T-helper 22 cell (primary cell): ENCODE results near the gene ELF5.

Experiments
- DNase-seq: peaks from one replicate; pipeline ENCODE4 v3.0.0-alpha.2; 2020; ENCODE audit warnings: low read depth

ELF5 gene

DNA sequence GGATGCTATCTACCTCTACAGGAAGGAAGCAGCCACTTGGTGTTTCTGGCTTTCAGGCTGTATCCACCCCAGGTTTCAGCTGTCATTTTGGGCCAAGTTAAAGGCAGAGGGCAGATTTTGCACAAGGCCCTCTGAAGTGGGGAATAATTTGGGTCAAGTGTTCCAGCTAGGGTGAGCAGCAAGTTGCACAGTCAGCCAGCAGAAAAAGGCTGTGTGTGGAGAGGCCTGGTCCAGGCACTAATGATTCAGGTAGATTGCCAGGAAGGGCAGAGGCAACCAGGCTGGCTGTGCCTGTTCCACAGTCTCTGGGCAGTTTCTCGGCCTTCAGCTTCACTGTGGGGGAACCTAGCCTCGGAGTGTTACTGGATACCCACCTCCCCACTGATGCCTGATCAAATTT is 8.6 kb upstream of the ELF5 start:
- no peak for DNase-seq

GRCh38 chr11:34521265-34521664 is 7.7 kb upstream of the ELF5 start:
- no peak for DNase-seq

DNA sequence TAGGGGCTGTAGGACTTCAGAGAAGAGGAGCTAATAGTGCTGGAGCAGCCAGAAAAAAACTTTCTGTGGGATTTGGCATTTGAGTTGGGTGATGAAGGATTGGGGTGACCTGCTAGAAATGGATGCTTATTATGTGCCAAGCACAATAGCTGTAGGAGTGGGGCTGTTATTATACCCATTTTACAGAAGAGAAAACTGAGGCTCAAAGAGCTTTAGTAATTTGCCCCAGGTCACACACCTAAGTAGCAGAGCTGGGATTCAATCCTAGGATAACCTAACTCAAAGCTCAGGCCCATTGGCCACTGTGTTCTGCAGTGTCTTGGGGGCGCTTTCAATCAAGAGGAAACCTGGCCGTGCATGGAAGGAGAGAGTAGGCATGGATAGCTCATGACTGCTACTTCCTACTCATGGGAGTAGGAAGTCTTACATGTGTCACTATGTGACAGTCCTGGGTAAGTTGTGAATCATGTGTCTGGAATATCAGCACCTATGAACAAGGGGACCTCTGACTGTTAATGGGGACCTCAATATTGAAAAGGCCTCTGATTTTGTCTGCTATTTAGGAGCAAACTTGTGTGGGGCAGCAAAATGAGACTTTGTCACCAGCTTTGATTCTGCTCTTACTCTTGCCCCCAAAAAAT is 6.1 kb upstream of the ELF5 start:
- no peak for DNase-seq

- DNase-seq = no peak
Observed at GRCh38 chr11:34516247-34517040, 2.9 kb upstream of the ELF5 start.

DNA sequence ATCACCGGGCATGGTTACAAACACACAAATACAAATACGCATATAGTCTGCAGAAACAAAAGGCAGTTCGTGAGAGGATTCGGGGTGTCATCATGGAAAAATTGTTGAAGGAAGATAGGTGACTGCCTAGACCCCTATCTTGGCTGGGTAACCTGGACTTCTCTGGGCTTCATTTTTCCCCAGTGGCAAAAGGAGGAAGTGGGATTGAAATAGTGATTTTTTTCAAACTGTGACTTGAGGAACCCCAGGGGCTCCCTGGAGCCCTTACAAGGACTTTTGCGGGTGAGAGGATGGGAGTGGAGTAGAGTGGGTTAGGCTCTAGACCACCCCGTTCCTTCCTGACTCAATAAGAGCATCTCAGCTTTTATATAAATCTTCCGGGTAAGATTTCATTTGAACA is 1.0 kb upstream of the ELF5 start:
- no peak for DNase-seq

DNA sequence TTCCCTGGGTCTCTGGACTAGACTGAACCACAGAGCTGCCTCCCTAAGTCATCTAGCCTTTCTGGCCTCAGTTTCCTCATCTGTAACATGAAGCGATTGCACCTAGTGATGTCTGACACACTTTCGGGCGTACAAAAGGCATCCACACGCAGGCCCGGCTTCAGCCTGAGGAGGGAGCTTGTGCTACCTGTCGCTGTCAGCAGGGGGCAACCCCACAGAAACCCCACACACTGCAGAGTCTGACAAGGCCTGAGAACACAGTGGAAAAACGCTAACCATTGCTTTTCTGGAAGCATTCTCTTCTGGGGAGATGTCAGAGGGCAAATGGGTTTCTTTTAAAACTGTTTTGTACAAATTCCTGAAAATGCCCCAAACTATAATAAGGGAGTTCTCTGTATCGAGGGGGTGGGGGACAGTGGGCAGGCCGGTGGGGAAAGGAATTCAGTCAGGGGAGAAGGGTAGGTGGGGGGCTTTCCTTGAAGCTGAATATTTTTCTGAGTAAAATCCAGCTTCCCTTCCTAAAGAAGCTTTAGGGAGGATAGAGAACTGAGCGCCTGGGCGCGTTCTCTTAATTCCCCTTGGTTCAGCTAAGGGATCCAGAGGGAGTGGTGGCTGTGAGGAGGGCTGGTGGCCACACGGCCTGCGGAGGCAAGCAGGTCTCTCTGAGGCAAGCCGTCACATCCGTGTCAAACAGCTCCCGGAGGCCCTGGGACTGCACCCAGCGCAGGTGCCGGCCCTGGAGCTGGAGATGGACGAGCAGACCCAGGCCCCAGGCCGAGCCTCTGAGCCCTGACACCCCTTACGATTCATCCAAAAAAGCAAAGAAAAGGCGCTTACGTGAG is 533 bp downstream of the ELF5 start:
- DNase-seq = no peak

- DNase-seq = no peak
Observed at GRCh38 chr11:34510673-34511072, 2.9 kb downstream of the ELF5 start.

- DNase-seq = no peak
Observed at GRCh38 chr11:34510218-34510617, 3.4 kb downstream of the ELF5 start.

DNA sequence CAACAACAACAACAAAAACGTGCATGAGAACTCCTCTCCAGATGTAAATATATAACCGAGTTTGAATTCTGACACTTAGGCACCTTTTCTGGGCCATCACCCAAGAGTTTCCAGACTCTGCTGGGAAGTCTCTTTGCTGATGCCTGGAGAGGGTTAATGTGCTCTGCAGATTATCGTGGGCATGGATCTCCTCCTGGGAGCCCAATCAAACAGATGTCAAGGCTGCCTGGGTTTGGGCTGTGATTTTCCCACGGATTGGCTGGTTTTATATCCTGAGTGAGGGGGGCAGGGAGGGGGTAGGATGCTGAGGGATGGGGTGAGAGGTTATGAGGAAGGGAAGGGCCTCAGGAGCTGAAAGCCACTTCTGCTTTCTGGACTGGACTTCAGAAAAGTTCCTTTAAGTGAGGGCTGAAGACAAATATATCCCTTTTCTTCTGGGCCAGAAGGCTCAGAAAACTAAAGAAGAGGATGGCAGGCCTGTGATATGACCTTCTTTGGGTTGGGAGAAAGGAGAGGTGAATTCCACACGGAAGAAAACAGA is 4.2 kb downstream of the ELF5 start:
- no peak for DNase-seq

DNA sequence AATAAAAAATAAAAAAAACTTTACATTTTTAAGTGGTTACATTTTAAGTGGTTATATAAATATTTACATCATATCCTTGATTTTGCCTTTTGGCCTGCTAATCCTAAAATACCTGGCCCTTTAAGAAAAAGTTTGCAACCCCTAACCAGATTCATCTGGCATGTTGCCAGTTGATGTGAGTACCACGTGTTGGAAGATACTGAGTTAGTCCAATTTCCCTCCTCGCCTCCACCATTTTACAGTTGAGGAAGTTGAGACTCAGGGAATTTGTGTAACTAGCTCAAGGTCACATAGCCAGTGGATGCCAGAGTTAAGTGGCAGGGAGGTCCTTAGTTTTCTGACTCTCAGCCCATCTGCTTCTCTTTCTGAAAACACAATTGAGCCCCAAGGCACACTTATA is 5.1 kb downstream of the ELF5 start:
- no peak for DNase-seq

DNA sequence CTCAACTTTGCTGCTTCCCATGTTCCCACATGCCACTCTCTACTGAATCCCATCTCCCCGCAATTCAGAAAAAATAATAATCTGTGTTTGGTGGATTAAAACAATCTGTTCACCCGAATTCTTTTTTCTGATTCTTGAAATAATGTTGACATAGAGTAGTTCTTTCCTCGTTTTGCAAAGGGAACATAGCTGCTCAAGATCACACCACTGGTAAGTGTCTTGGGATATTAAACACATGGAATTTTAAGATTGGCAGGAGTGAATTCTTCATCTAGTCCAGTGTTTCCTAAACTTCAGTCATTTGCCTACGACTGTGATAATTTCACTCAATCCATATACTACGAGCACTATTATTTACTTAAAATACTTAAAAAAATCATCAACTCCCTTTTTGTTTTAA is 6.0 kb downstream of the ELF5 start:
- DNase-seq = no peak

DNA sequence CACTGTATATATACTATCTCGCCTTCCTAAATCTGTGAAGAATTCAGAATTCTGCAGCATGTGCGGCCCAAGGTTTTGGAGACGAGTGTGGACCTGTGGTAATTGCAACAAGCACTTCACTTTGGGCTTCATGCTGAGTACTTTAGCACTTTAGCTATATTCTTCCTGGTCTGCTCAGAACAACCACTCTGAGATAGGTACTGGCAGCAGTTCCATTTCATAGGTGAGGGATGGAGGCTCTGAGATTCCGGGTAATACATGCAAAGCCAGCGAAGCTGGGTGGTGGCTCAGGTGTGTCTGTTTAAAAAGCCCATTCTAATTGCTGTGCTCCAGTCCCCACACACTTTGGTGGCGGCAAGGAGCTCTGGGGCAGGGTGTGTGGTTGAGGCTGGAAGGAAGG is 6.4 kb downstream of the ELF5 start:
- DNase-seq = no peak

DNA sequence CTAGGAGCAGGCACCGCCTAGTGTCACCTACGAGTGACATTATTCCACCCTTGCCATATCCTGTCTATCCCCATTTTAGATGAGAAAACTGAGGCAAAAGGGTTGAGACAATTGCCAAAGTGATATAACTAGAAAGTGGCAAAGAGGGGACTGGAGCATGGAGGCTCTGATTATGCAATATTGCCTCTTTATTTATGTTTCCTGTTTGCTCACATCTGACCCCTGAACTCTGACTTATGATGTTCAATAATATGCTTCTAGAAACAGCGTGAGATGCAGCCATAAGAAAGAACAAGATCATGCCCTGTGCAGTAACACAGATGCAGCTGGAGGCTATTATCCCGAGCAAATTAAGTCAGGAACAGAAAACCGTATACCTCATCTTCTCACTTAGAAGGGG is 7.7 kb downstream of the ELF5 start:
- DNase-seq = no peak

GRCh38 chr11:34502949-34503348 is 10.6 kb downstream of the ELF5 start:
- DNase-seq = no peak

GRCh38 chr11:34501949-34502348 is 11.6 kb downstream of the ELF5 start:
- DNase-seq = no peak

- no peak for DNase-seq
Observed at GRCh38 chr11:34501500-34501899, 12.1 kb downstream of the ELF5 start.

GRCh38 chr11:34499719-34500500 is 13.7 kb downstream of the ELF5 start:
- no peak for DNase-seq

- no peak for DNase-seq
Observed at GRCh38 chr11:34495724-34496377, 17.7 kb downstream of the ELF5 start.

GRCh38 chr11:34495239-34495723 is 18.3 kb downstream of the ELF5 start:
- no peak for DNase-seq

DNA sequence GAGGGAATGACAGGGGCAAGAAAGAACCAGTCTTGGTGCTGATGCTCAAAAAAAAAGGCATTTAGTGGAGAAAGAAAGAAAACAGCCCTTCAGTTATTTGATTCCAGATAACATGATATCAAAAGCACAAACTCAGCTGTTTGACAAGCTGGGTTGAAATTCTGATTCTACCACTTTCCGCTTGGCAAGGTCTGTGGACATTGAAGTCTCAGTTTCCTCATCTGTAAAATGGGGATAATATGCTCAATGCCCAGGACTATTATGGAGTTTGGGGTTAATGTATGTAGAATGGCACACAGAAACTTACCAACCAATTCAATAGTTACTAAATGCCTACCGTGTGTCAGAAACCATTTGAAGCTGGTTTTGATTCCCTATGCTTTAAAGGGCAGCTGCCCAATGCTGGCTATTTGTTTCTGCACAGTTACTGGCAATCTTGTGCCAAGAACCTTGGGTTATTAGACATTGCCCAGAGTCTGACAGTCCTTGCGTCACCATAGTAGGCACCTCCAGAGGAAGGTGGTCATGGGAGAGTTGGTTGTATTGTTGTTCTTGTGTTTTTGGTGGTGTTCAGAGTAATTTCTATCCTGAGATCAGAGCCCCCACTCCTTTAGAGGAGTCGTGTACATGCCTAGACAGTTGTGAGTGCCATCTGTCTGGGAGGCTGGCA is 19.5 kb downstream of the ELF5 start:
- DNase-seq = no peak

DNA sequence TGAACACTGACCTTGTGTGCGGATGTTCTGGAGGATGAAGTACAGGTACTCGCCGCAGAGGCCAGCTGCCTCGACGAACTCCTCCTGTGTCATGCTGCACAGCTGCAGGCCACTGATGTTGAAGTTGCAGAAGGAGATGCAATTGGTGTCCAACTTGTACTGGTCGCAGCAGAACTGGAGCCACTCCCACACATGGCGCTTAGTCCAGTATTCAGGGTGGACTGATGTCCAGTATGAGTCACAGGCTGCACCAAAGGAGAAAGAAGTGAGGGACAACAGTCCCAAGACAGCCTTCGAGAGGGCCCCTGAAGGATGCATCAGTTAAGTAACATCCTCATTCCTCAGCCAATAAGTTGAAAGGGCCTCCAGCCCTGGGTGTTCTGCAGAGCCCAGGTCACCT is 20.1 kb downstream of the ELF5 start:
- no peak for DNase-seq
